ENCODE results near the gene ATP8B2. TPM values are rescaled to one million over a fixed set of nuclear protein-coding genes. Genes with fewer than 3 reads are reported as not detected.

ATP8B2 gene
- total RNA-seq, 1 experiment from 2014 or later: 22.1 TPM

GRCh38 chr1:154379301-154379700 is 54.0 kb downstream of the ATP8B2 start:
- intact Hi-C loops (cut with micrococcal nuclease): no loop called here
- no peak overlapping the region for H3K27ac ChIP-seq (ENCODE audit: low read depth, low read length)
- CTCF ChIA-PET: no interaction called here
- no peak for TF ChIP-seq ZFX (IDR thresholded peaks at IDR 0.05)
- no peak for TF ChIP-seq RAD21 (IDR thresholded peaks at IDR 0.05; ENCODE audit: low read depth)
- no peak for TF ChIP-seq YY1 (IDR thresholded peaks at IDR 0.05; ENCODE audit: extremely low read depth, insufficient replicate concordance, low read depth, low read length)
- no peak overlapping the region for H3K4me3 ChIP-seq (replicated peaks in 1 of 2; ENCODE audit: low read depth in 1 of 2, low read length in 2 of 2)
- no peaks in the 10 kb centered on the region for H3K4me1 ChIP-seq (ENCODE audit: control insufficient read depth in 1 of 2, insufficient read depth in 2 of 2, low read length in 2 of 2)
- H3K4me2 ChIP-seq (ENCODE audit: low read length): no peak overlapping the region
- no peaks in the 10 kb centered on the region for H4K20me1 ChIP-seq (ENCODE audit: insufficient read depth)
- H3K9ac ChIP-seq (ENCODE audit: low read length): no peak overlapping the region
- RAD21 ChIA-PET (ENCODE audit: low non-redundant PET in 1 of 2, low total read pairs in 2 of 2, uncharacterized antibody in 2 of 2, unreplicated experiment in 2 of 2): no interaction called here
- no peaks in the 10 kb centered on the region for H3K27me3 ChIP-seq (ENCODE audit: insufficient read depth, low read length)
- BruUV-seq (replicated peaks): no TSS peak
- no peaks in the 10 kb centered on the region for H3K36me3 ChIP-seq (ENCODE audit: control insufficient read depth in 1 of 2, insufficient read depth in 2 of 2, low read length in 2 of 2)
- POLR2A ChIA-PET: no interaction called here
- H3K79me2 ChIP-seq (ENCODE audit: insufficient read depth, low read length): no peaks in the 10 kb centered on the region
- ATAC-seq: no peak
- H3K9me2 ChIP-seq (ENCODE audit: insufficient read depth): no peaks in the 10 kb centered on the region
- H3K9me3 ChIP-seq (ENCODE audit: control insufficient read depth in 1 of 2, insufficient read depth in 1 of 2, low read depth in 1 of 2, low read length in 2 of 2): no peaks in the 10 kb centered on the region
- DNase-seq (ENCODE audit: low read depth, low spot score): no peak
- no peak overlapping the region for H2AFZ ChIP-seq (ENCODE audit: low read depth, low read length, poor library complexity, severe bottlenecking)

- Histone ChIP-seq H3K36me3 (ENCODE audit: control insufficient read depth in 1 of 2, insufficient read depth in 2 of 2, low read length in 2 of 2) (no peaks in the 10 kb centered on the region), H2AFZ (ENCODE audit: low read depth, low read length, poor library complexity, severe bottlenecking) (no peak overlapping the region), H3K79me2 (ENCODE audit: insufficient read depth, low read length) (no peaks in the 10 kb centered on the region), H3K4me2 (ENCODE audit: low read length) (no peak overlapping the region), H3K4me3 (replicated peaks in 1 of 2; ENCODE audit: low read depth in 1 of 2, low read length in 2 of 2) (no peak overlapping the region), H3K9me3 (ENCODE audit: control insufficient read depth in 1 of 2, insufficient read depth in 1 of 2, low read depth in 1 of 2, low read length in 2 of 2) (no peaks in the 10 kb centered on the region), H3K27me3 (ENCODE audit: insufficient read depth, low read length) (no peaks in the 10 kb centered on the region), H3K9ac (ENCODE audit: low read length) (no peak overlapping the region), H3K9me2 (ENCODE audit: insufficient read depth) (no peaks in the 10 kb centered on the region), H3K27ac (ENCODE audit: low read depth, low read length) (no peak overlapping the region), H3K4me1 (ENCODE audit: control insufficient read depth in 1 of 2, insufficient read depth in 2 of 2, low read length in 2 of 2) (peaks cover 4 to 5% of the 10 kb centered on the region in 2 experiments; a peak in 2 of 4 replicates), H4K20me1 (ENCODE audit: insufficient read depth) (no peaks in the 10 kb centered on the region)
- no peak for TF ChIP-seq JUND (IDR thresholded peaks at IDR 0.05)
- no peak for TF ChIP-seq ELF1 (IDR thresholded peaks at IDR 0.05; ENCODE audit: borderline replicate concordance, low read depth)
- TF ChIP-seq ZNF274 (IDR thresholded peaks at IDR 0.05; ENCODE audit: low read depth, low read length): no peak
- TF ChIP-seq MAX (IDR thresholded peaks at IDR 0.05): no peak
- no peak for TF ChIP-seq RAD21 (IDR thresholded peaks at IDR 0.05; ENCODE audit: low read depth)
- ChIA-PET CTCF (no interaction called here), POLR2A (no interaction called here), RAD21 (ENCODE audit: low non-redundant PET in 1 of 2, low total read pairs in 2 of 2, uncharacterized antibody in 2 of 2, unreplicated experiment in 2 of 2) (no interaction called here)
- ATAC-seq (no peak), DNase-seq (ENCODE audit: low read depth, low spot score) (no peak)
- BruUV-seq (replicated peaks): no TSS peak
- intact Hi-C loops (cut with micrococcal nuclease): no loop called here
Observed at GRCh38 chr1:154384650-154385489, 59.5 kb downstream of the ATP8B2 start.
